Stimulated activated CD8-positive, alpha-beta memory T cell treated with anti-CD3 and anti-CD28 coated beads, Interleukin-7, amount 100 ng/mL, for 48 hours (primary cell): ENCODE measurements around the gene CFL1.
"Not testable (repeated sequence)": the region's sequence is repeated elsewhere in the genome, so short reads cannot be mapped to it uniquely, and the experiment has no call there.

Experiments
- DNase-seq, 2 donors: peaks; one replicate each; pipeline ENCODE4 v3.0.0-alpha.2; 2020; ENCODE audit warnings: low read depth in 1 of 2; ENCODE audit errors: extremely low read depth in 1 of 2

Gene CFL1

GRCh38 chr11:65857853-65858680, at the start of gene CFL1:
CFL1 (minus strand) TSS chr11:65858180; CDS start chr11:65858099, 81 bp downstream.
- peak; percentile 96 to 97 for DNase-seq

- no peak for DNase-seq
Observed at GRCh38 chr11:65906602-65907001, 48.6 kb upstream of the CFL1 start.

GRCh38 chr11:65903715-65904114, 45.7 kb upstream of the CFL1 start:
- no peak for DNase-seq

GRCh38 chr11:65903068-65903481, 45.1 kb upstream of the CFL1 start:
- DNase-seq, result no peak

- no peak for DNase-seq
Observed at GRCh38 chr11:65900899-65901180, 42.9 kb upstream of the CFL1 start.

- DNase-seq, result peak; percentile 92 to 95
Observed at GRCh38 chr11:65900125-65900898, 42.3 kb upstream of the CFL1 start, which contains the start of gene FOSL1. FOSL1 (minus strand) TSS chr11:65900388; CDS start chr11:65900339, 49 bp downstream.

GRCh38 chr11:65899356-65900124, 41.6 kb upstream of the CFL1 start:
- DNase-seq, result peak; percentile 64 to 76

- no peak for DNase-seq
Observed at GRCh38 chr11:65898656-65899355, 40.8 kb upstream of the CFL1 start.

GRCh38 chr11:65897020-65897471, 39.1 kb upstream of the CFL1 start:
- no peak for DNase-seq

GRCh38 chr11:65896034-65896999, 38.3 kb upstream of the CFL1 start:
- no peak for DNase-seq

GRCh38 chr11:65895482-65895981, 37.6 kb upstream of the CFL1 start:
- DNase-seq, result no peak

GRCh38 chr11:65894034-65894591, 36.1 kb upstream of the CFL1 start:
- no peak for DNase-seq

GRCh38 chr11:65892661-65893317, 34.8 kb upstream of the CFL1 start:
- no peak for DNase-seq

- not testable (repeated sequence) for DNase-seq
Observed at GRCh38 chr11:65892137-65892540, 34.2 kb upstream of the CFL1 start.

GRCh38 chr11:65891219-65892136, 33.5 kb upstream of the CFL1 start:
- DNase-seq, result no peak

- peak; percentile 98 for DNase-seq
Observed at GRCh38 chr11:65890324-65891218, 32.6 kb upstream of the CFL1 start, which contains the start of gene CCDC85B. CCDC85B (plus strand) TSS chr11:65890673; CDS start chr11:65890784, 111 bp downstream.
